GM08714 (cell line): ENCODE results near the gene CPEB1.
A peak's percentile ranks its signal among the peaks of the same experiment; 100 is the strongest.

Experiments used
- H3K4me3 ChIP-seq: fragments of 200-500 bp; sonication (Bioruptor generic); 2 replicates; pipeline ENCODE4 v1.5.1; 2014; ENCODE audit warnings: mild to moderate bottlenecking, low read length, inconsistent platforms
- ZNF274 ChIP-seq: IDR thresholded peaks from 2 replicates; pipeline ENCODE4 v1.6.1; 2012; ENCODE audit warnings: mild to moderate bottlenecking, low read depth, low read length

CPEB1 gene

GRCh38 chr15:82553846-82554245 lies 93.3 kb downstream of the CPEB1 start:
- no peak overlapping the region for H3K4me3 ChIP-seq
- TF ChIP-seq ZNF274 = no peak

GRCh38 chr15:82552861-82553260 lies 94.3 kb downstream of the CPEB1 start:
- no peak overlapping the region for H3K4me3 ChIP-seq
- TF ChIP-seq ZNF274 = no peak

DNA sequence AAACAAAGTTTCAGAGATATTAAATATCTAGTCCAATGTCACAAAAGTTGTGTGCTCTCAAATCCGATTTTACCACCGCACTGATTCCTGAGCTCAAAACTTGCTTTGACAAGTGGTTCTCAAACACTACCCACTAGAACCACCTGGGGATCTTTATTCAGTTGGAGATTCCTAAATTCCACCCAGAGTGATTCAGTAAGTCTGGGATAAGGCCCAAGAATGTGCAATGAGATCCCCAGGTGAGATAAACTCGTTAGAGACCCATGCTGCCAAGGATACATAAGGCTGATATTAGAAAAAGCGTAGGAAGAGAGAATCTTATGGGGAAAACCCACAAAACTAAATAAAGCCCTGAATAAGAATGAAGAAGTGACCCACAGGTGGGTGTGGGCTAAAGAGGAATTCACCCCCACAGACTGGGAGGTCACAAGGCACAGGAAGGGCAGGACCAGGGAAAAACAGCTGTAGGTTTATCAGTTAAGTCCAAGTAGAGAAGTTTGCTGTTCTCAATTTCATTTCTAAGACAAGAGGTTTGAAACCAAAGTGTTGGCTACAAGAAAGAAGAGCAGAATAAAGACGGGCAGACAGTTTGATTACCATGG lies 95.4 kb downstream of the CPEB1 start:
- TF ChIP-seq ZNF274 = no peak
- no peak overlapping the region for H3K4me3 ChIP-seq

DNA sequence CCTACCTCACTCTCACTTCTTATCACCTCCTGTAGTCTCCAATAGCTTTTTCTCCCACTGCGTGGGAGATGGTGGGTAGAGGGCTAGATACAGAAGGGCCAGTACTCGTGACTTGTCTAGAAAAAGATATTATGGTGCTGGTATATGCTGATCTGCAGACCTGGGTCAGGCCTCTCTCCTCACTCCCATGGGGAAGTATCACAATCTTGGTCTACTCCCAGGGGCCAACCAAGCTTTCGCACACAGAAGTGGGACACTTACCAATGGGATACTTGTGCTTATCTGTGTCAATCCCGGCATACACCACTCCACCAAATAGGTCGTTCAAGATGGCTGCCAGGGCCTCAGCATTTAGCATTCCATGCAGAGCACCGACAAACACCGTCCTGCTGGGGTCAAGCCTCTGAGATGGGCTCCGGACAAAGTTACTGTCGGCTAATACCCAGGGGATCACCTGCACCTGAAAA lies 97.9 kb downstream of the CPEB1 start:
- no peak for TF ChIP-seq ZNF274
- H3K4me3 ChIP-seq = no peak overlapping the region

GRCh38 chr15:82548700-82549099 lies 98.5 kb downstream of the CPEB1 start:
- TF ChIP-seq ZNF274 = no peak
- H3K4me3 ChIP-seq = no peak overlapping the region

DNA sequence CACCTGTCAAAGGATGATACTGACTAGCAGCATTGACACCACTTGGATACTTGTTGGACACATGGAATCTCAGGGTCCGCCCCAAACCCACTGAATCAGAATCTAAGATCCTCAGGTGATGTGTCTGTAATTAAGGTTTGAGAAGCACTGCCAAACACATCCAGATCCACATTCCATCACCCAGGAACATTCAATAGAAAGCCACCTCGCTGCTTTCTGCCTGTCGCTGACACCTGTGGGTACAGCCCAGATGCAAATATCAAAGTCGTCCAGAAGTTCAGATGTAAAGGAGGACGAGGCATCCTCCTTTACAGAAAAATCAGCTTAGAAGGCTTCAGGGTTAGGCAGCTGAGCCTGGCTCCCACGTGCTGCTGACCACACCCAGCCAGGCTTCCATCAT lies 101.7 kb downstream of the CPEB1 start:
- TF ChIP-seq ZNF274 = no peak
- no peak overlapping the region for H3K4me3 ChIP-seq

- H3K4me3 ChIP-seq = no peak overlapping the region
- TF ChIP-seq ZNF274 = no peak
Observed at GRCh38 chr15:82545002-82545401, 102.2 kb downstream of the CPEB1 start.

- no peak for TF ChIP-seq ZNF274
- no peak overlapping the region for H3K4me3 ChIP-seq
Observed at GRCh38 chr15:82544431-82544830, 102.7 kb downstream of the CPEB1 start.

GRCh38 chr15:82543160-82543559 lies 104.0 kb downstream of the CPEB1 start:
- TF ChIP-seq ZNF274 = no peak
- no peak overlapping the region for H3K4me3 ChIP-seq

GRCh38 chr15:82540984-82541431 lies 106.2 kb downstream of the CPEB1 start:
- no peak for TF ChIP-seq ZNF274
- peak overlapping the region; percentile 84 for H3K4me3 ChIP-seq

- no peak for TF ChIP-seq ZNF274
- H3K4me3 ChIP-seq = peak within 1 kb of the TSS; percentile 97
Observed at GRCh38 chr15:82540055-82540983, 106.8 kb downstream of the CPEB1 start, which contains the start of gene RPS17. TSS of gene RPS17 (minus strand) at chr15:82540457. CDS start at chr15:82540428, 29 bp downstream.

DNA sequence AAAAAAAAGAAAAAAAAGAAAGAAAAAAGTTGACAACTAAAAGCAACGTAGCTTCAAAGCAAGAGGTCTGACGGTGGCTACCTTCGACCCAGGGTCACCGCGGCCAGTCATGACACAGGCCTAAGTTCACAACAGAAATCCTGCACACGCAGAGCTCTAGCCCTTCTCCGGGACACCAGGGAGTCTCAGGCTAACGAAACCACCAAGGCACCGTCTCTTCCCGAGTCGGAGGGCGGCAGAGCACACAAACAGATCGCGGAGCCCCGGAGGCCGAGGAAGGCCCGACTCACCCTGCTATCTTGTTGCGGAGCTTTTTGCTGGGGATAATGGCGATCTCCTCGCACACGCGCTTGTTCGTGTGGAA lies 107.5 kb downstream of the CPEB1 start:
- H3K4me3 ChIP-seq = peak overlapping the region; percentile 97
- no peak for TF ChIP-seq ZNF274

DNA sequence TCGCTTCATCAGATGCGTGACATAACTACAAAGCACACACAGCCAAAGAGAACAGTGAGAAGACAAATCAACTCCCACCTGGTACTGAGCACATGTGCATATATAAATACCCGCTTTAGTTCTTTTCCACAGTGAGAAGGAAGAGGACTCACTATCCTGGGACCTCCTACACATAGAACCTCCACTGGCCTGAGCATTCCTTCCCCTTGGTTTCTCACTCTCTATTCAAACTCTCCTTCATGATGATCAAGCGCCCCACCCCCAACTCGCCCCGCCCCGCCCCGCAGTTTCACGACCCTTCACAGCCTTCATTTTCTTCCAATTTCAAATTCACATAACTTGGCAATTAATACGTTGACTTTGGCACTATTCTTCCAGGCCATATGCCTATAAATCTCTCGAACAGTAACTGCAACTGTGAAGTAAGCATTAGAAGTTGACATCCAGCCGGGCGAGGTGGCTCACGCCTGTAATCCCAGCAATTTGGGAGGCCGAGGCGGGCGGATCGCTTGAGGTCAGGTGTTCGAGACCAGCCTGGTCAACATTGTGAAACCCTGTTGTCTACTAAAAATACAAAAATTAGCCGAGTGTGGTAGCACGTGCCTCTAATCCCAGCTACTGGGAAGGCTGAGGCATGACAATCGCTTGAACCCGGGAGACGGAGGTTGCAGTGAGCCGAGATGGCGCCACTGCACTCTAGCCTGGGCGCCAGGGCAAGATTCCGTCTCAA lies 108.0 kb downstream of the CPEB1 start:
- no peak for TF ChIP-seq ZNF274

GRCh38 chr15:82537351-82537908 lies 109.7 kb downstream of the CPEB1 start:
- H3K4me3 ChIP-seq = peak overlapping the region; percentile 97
- no peak for TF ChIP-seq ZNF274

More for the DNA sequence above, 108.0 kb downstream of the CPEB1 start:
- H3K4me3 ChIP-seq = peak overlapping the region; percentile 97
